HG02642 (cell line): ENCODE data around the gene GALNT9.

Experiments
- ATAC-seq: cut with Tn5 transposase; IDR thresholded peaks from one replicate; pipeline ENCODE4 v1.9.1; 2021; ENCODE audit warnings: mild to moderate bottlenecking; ENCODE audit not compliant: unreplicated experiment, poor library complexity

GALNT9 gene

DNA sequence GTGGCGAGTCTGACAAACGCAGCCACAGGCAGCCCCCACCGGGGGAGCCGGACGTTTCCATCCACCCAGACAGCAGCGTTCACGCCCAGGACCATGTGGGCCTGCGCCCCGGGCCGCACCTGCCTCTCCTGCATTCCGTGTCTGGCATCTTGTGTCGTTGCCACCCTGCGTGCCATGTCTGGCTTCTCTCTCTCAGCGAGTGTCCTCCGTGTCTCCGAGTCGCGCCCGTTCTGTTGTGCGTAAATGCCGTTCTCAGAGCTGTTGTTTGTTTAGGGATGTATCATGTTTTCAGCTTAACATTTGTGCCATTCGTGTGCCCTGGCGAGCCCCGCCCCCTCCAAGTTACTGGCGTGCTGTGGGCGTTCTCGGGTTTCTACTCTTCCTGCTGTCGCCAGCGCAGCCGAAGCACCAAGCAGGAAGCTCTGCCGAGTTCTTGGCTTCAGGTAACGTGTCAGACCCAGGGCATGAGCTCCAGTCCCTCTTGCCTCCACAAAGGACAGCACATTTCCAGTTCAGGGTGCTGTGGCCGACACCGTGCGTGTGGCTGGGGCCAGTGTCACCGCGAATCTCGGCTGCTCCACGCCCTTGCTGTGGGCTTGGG is 150.5 kb downstream of the GALNT9 start:
- no peak for ATAC-seq

DNA sequence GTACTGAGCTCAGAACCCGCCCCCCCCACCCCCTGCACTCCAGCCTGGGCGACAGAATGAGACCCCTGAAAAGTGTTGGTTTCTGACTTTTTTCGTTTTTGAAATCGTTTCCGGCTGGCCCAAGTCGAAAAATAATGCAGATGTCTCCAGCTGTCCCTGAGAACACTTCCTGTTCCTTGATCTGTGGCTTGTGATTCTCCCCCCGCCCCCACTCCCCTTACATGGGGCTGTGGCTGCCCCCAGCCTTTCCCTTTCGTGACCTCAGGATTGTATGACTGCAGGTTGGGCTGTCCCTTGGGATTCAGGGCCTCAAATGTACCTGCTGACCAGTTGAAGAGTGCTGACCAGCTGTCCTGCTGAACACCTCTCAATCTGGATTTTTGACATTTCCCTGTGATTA is 151.1 kb downstream of the GALNT9 start:
- no peak for ATAC-seq

DNA sequence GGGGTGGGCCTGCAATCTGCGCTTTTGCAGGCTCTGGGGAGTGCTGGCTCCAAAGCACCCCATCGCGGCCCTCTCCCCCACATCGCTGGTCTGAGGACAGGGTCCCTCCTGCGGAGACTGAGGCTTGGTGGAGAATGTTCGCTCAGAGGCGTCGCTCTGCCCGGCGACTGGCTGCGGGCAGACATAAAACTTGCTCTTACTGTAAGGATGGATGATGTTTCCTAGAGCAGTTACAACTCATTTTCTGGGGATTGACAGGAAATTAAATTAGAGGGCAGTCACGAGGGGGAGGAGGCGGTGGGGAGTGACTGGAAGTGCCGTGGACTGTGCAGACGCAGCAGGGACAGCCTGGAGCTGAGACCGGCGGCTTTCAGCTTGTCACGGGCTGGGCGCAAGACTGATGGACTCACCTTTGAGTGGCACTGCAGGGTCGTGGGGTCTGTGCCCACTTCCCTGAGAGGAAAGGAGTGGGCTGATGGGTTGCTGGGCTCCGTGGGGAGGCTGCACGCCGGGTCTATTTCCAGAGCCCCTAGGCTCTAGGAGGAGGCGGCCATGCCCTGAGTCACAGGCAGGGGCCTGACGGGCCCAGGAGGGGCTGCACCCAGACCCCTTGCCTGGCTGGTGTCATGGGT is 152.4 kb downstream of the GALNT9 start:
- ATAC-seq = no peak

DNA sequence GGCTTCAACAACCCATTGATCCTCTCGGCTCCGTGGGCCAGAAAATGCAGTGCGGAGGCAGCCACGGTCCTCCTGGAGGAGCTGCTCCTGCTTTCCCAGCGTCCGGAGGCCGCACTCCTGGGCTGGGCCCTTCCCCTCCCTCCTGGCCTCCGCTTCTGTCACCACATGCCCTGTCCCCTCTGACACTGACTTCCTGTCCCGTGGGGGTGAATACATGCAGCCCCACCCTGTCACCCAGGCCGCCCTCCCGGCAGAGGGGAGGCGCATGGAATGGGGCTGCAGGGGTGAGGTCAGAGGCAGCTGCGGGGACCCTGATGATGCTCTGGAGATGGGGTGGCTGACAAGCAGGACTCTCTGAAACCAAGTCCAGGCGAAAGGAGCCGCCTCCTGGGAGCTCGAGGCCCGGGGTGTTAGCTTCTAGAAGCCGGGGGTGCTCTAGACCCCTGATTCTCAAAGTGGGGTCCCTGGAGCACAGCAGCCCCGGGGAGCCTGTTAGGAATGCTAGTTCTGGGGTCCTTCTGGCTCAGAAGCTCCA is 152.9 kb downstream of the GALNT9 start:
- ATAC-seq = no peak

DNA sequence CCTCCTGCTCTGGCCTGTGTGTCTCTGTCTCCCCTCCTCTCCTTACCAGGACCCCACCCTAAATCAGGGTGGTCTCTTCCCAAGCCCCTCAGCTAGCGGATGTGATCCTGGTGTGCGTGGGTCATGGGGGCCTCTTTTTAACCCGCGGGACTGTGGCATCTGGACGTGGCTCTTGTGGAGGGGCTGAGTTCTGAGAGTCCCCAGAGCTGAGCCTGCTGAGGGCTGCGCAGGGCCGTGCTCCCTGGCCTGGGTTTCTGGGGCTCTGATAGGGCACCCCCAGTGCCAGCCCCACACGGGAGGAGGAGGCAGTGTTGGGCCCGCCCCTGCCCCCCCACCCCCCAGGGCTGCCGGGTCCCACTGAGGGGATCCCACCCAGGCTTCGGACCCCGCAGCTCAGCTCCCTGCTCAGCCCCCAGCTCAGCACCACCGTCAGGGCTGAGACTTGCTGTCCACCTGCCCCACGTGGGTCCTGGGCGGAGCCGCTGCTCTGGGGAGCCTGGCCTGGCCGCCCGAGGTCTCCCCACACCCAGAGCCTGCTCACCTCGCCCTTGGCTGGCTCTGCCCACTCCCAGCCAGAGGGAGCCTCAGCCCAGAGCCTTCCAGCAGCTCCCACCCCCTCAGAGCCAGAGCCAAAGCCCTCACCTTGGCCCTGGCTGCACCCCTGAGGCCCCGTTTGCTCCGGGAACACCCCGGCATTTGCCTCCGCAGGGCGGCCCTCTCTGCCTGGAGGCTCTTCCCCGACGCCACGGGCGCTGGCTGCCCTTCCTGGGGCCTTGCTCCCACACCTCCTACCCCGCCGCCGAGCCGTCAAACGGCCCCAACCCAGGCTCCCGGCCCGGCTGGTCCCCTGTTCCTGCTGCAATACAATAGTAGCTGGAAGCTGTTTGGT is 153.6 kb downstream of the GALNT9 start:
- no peak for ATAC-seq

DNA sequence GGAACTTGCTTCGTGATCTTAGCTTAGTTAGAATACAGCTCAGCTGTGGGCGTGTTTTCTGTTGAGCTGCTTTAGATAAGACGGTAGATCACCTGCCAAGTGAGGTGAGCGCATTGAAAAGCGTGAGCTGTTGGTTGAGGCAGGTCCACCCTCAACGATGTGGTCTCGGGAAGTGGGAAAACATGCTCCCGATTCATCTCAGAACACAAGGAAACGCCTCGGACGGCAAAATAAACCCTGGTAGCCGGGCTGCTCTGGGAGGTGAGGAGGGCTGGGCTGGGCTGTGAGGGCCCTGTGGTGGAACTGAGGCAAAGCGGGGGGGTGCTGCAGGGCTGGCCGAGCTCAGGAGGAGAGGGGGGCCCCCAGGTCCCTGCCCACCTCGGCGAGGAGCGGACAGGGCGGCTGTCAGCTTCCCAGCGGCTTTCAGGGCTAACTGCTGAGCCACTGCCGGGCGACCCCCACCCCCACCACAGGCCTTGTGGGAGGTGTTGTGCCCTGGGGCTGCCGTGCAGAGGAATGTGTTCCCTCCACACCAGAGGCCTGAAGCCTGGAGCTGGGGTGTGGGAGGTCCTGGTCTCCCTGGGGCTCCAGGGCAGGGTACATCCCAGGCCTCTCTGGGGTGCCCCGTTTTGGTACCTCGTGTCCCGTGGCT is 154.4 kb downstream of the GALNT9 start:
- ATAC-seq = no peak

DNA sequence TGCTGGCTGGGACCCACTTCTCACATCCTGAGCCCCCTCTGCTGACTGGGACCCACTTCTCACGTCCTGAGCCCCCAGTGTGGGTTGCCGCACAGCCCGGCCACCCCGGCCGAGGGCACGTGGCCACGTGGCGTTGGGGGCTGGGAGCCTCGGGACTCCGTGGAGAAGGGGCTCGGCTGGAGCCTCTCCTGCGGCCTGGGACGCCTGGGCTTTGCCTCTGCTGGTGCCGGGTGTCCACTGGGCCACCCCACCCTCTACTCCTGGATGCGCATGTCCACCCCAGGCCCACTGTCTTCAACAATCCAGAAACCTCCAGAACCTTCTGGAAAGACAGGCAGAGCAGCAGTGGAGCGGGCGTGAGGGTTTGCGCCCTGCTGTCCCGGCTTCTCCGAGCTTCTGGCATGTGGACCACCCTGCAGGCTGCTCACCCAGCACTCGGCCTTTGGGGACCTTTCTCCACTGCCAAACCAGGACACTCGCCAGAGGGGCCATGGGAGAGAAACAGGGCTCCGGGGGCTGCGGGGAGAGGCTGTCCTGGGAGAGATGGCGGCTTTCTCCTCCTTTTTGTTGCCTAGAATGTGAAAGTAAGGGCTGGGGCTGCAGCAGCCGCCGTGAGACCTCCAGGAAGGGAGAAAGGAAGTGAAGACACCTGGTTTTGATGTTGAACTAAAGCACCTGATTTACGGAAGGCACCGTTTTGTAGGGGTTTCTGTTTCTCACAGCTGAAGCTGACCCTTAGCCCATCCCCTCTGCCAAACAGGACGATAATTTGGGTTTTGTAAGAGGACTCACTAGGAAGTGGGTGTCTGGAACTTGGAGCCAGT is 155.2 kb downstream of the GALNT9 start:
- no peak for ATAC-seq

DNA sequence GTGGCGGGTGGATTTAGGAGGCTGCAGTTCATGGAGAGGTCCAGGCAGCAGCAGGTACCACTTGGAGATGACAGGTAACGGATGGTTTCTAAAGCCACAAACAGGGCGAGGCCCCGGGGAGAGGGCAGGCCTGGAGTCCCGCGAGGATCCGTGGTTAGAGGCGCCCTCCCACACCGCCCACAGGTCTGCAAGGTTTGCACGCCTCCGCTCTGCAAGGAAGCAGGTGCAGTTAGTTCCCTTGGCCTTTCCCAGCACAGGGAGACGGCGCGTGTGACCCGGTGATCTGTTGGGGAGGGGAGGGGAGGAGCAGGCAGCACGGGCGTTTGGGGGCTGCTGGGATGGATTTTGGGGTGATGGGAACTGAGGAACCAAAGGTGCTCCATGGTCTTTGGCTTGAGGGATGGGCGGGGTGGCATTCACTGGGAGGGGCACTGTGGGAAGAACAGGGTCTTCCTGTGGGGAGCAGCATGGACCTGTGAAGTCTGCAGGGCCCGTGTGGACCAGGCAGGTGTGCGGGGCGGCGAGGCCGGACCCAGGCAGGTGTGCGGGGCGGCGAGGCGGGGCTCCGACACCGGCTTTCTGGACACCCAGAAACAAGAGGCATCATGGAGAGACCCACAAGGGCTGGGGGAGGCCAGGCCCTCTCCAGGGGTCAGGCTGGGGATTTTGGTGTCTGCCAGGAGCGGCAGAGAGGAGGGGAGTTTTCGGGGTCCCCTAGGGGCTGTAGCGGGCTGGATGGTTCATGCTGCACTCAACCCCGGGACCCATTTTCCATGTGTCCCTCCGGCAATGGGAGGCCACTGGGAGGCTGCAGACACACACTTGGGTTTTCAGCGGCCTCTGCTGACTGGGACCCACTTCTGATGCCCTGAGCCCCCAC is 156.0 kb downstream of the GALNT9 start:
- no peak for ATAC-seq

DNA sequence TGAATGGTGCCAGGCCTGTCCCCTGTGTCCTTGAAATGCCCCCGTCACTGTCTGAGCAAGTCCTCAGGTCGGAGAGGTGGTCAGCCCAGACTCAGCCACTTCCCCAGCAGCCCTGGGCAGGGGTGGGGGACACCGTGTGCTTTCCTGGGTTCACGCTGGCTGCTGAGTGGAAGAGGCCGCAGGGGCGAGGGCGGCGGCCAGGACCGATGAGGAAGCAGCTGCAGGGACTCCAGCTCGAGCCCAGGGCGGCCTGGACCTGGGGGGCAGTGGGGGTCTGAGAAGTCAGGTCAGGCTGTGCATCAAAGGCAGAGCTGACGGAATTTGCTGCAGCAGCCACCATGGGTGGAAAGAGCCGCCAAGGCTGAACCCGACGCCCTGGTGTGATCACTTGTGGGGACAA is 156.8 kb downstream of the GALNT9 start:
- no peak for ATAC-seq

DNA sequence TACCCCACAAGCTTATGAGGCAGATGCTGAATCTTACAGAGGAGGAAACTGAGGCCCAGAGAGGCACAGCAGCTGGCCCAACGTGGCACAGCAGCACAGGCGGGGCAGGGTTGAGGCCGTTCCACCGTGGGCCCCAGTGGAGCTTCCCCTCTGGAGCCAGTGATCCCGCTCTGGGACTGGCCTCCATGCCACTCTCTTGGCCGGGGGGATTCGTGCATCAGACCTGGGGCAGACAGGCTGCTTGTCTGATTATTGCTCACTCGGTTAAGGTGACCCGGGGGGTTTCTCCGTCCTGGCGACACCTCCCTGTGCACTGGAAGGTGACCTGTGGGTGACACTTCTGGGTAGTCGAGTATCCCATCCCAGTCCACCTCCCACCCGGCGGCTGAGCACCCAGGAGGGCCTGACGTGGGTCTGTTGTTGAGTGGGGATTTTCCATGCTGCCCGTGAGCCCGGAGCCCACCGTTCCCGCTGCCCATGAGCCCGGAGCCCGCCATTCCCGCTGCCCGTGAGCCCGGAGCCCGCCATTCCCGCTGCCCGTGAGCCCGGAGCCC is 157.3 kb downstream of the GALNT9 start:
- no peak for ATAC-seq

DNA sequence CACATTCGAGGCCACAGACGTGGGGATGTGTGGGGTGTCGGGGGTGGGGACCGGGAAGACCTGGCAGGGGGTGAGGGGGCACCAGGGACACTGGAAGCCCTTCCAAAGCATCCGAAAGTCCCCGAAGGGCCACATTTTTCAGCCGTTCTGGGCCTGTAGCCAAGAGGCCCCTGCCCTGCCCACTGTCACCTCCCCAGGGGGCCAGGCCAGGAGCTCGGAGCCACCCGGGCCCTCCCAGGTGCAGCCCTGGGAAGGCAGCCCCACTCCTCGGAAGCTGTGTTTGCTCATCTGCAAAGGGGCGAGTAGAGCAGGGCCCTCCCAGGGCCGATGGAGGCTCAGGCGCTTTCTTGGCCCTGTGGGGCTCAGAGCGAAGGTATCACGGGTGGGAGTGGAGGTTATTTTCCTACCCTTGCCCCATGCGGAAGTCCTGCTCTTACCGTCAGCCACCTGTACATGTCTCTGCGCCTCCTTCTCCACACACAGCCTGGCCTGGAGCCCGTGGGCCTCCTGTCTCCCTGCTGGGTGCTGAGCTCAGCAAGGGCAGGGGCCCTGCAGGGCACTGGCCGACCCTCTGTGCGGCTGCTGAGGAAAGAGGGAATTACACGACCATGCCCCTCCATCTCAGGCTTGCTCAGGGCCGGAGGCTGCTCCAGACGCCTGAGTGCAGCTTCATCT is 158.0 kb downstream of the GALNT9 start:
- ATAC-seq = no peak

DNA sequence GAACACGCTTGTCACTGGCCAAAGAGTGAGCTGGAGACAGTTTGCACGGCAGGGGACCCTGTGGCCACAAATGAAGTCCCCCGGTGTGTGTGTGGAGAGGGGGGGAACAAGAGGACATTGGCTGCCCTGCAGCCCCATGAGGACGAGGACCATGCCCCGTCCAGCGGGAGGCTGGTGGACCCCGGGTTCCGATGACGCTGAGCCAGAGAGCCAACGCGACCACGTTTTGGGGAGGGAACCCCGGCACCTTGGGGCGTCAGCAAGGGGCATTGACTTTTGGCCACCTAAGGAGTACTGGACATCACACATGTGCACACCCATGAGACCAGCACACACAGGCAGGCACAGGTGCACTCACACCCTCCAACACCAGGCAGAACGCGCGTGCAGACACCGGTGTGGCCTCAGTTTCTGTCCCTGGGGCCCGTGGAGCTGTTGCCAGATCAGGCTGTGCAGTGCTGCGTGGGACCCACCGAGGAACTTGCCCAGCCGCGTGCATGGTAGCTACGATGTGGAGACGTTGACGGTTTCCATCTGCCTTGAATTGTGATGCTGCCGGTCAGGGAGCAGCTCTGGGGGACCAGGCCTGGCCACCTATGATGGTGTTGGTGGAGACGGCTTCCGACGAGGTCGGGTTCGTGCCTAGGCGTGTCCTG is 158.6 kb downstream of the GALNT9 start:
- no peak for ATAC-seq

DNA sequence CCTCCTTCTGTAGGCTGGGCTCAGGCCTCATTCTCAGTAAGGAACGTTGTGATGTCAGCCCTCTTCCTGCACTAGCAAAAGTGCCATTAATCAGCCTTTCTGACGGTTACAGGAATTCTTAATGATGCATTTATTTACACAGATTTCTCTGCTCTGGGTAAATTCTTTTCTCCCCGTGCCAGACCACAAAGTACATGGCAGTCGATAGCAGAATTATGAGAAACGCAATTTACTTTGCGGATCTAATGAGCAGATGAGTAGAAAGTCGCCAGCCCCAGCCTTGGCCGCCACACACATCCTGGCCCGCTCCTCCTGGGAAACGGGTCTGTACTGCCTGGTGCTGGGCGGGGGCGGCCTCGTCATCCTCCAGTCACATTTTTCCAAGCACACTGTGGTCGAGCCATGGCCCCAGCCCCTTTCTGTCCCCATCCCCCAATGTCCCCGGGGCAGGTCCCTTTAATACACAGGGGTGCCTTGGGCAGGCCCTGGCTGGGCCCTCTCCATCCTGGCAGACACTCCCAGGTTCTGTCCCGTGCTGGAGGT is 159.2 kb downstream of the GALNT9 start:
- ATAC-seq = no peak

DNA sequence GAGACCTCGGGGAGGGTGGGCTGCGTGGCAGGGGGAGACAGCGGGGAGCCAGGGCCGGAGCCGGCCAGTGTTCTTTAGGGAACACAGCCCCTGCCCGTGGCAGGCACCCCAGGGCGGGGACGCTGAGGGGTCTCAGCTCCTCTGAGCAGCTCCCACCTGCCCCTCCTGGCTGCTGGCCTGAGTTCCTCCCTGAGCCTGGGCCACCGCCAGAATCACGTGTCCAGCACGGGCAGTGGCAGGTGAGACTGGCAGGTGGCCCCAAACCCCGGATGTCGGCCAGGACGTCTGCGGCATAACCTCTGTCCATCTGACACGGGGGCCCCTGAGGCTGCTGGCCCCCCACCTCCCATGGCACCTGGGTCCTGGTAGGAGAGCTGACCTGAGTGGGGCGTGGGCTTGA is 160.0 kb downstream of the GALNT9 start:
- no peak for ATAC-seq

DNA sequence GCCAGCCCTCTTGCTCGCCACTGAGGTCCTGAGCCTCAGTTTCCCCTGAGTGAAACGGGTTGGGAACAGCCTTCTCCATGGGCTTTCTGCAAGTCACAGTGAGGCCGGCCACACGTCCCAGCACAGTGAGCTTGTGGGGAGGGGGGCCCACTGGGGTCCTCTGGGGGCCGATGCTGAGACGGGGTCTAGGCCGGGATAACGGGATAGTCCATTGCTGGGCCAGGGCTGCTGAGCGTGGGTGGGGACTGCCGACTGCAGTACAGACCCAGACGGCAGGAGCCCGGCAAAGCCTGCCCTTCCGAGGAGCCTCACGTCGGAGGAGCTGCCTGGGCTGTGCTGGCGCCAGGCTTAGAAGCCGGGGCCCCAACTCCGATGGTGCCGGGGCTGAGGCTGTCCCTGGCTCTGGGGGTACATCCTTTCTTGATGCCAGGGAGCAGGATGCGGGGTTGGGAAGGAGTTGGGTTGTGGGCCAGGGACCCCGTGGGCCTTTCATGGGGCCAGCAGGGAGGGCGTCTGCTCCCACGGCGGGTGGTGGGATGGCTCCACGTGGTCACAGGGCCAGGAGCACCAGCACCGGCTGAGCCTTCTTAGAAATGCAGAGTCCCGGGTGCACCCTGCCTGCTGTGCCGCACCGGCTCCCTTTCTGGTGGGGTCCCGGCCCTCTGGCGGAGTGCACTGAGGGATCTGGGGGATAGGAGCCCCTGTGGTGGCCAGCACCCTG is 160.9 kb downstream of the GALNT9 start:
- no peak for ATAC-seq

DNA sequence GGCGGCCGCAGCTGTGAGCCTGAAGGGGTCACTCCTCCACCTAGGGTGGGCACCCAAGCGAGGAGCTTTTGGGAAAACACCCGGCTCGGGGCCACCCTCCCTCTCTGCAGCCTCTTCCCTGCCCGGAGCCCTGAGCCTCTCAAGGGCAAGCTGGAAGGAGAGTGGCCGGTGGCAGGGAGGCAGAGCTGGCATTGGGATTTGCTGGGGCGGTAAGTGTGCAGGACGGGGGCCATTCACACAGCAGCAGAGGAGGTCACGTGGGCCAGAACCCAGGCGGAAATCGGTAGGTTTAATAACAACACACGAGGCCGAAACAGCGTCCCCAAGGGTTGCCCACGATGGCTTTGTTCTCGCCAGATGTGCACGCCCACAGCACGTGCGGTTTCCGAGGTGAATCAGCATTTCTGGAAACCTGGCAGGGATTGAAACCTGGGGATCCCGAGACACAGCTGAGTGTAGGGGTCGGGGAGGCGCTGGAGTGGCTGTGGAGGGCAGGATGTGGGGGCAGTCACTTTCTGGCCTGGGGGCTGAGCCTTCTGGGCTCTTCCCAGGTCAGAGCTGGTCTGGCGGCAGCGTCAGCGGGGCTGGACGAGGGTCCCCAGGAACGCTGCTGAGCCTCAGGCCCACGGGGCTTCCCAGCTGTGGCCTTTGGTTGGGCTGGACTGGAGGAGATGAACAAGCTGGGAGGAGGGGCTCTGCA is 161.6 kb downstream of the GALNT9 start:
- no peak for ATAC-seq
